Measurements from ENCODE around the gene HIPK2.

Gene HIPK2

DNA sequence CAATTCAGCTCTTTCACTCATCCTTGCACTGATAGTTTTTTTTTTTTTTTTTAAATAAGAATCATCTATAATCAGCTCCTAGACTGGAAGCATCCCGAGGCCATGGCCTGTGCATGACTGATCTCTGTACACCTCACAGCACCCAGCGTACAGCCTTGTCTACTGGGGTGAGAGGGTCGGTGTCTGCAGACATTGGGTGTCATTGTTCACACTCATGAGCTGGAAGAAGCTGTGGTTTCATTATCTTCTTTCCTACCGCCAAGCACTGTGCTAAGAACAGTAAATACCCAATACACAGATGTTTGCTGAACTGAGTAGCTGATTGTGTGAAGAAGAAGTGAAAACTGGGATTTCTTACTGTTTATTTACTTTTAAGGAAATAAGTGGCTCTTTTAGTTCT is 130.7 kb downstream of the HIPK2 start:
- Histone ChIP-seq H3K27ac (no peak overlapping the region), H3K36me3 (ENCODE audit: insufficient read depth, low read length) (no peaks in the 10 kb centered on the region), H3K9me3 (ENCODE audit: low read depth, low read length) (no peaks in the 10 kb centered on the region), H3K9ac (ENCODE audit: insufficient read length) (no peak overlapping the region), H3K4me3 (no peak overlapping the region)
- TF ChIP-seq FOXP2 (optimal IDR thresholded peaks at IDR 0.05; ENCODE audit: control extremely low read depth, extremely low read length, insufficient read depth) (no peak), EZH2 (IDR thresholded peaks at IDR 0.05) (no peak), POLR2AphosphoS5 (IDR thresholded peaks at IDR 0.05; ENCODE audit: borderline replicate concordance, low read depth, low read length) (no peak)
- no peak for DNase-seq (ENCODE audit: low read depth, low spot score)

DNA sequence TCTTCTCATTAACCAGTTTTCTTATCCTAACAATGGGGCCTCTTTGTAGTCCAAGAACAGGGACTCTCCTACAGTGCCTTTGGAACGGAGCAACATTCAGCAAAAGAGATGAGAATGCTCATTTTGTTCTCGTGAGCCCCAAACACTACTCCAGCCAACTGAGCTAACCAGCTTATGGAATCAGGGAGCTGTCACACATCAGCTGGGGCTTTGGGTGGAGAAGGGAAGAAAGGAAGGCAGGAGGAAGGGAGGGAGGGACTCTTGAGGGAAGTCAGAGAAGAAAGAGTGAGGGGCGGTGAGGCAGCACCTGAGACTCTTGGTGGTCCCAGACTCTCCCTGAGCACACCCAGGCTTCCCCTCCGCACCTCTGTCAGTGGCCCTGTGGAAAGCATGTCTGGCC is 131.2 kb downstream of the HIPK2 start:
- no peaks in the 10 kb centered on the region for H3K36me3 ChIP-seq (ENCODE audit: insufficient read depth, low read length)
- no peak overlapping the region for H3K27ac ChIP-seq
- H3K9ac ChIP-seq (ENCODE audit: insufficient read length), result no peak overlapping the region
- no peaks in the 10 kb centered on the region for H3K9me3 ChIP-seq (ENCODE audit: low read depth, low read length)
- no peak overlapping the region for H3K4me3 ChIP-seq
- no peak for DNase-seq (ENCODE audit: low read depth, low spot score)
- TF ChIP-seq FOXP2 (optimal IDR thresholded peaks at IDR 0.05; ENCODE audit: control extremely low read depth, extremely low read length, insufficient read depth) (no peak), POLR2AphosphoS5 (IDR thresholded peaks at IDR 0.05; ENCODE audit: borderline replicate concordance, low read depth, low read length) (no peak), EZH2 (IDR thresholded peaks at IDR 0.05) (no peak)

DNA sequence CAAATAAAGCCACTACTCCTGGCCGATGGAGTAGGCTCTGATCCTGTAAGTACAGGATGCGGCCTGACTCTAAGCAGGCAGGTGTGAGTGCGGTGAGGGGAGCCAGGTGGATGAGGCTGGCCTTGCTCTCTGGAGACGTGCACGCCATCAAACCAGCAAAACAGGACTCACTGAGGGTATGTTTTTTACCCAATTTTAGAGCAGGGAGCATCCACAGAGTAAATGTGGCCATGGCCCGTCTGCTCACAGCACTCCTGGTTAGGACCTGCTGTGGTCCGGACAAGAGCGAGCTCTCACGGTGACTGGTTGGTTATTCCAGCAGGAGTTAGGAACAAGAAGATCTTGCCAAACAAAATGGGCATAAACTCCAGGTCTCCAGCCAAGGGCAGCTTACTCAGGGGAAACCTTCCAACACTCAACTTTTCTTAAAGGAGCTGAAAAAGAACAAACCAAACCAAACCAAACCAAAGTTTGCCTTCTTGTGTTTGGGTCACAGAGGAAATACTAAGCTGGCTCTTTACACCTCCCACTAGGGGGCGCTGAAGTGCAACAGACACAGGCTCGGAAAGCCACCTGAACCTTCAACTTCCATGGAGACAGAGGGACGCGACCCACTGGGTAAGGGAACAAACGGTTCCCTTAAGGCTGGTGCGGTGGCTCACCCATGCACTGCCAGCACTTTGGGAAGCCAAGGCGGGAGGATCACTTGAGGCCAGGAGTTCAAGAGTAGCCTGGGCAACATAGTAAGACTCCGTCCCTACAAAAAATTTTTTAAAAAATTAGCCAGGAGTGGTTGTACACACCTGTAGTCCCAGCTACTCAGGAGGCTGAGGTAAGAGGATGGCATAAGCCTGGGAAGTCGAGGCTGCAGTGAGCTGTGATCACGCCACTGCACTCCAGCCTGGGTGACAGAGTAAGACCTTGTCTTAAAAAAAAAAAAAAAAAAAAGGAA is 131.9 kb downstream of the HIPK2 start:
- no peaks in the 10 kb centered on the region for H3K36me3 ChIP-seq (ENCODE audit: insufficient read depth, low read length)
- H3K9me3 ChIP-seq (ENCODE audit: low read depth, low read length), result no peaks in the 10 kb centered on the region
- TF ChIP-seq FOXP2 (optimal IDR thresholded peaks at IDR 0.05; ENCODE audit: control extremely low read depth, extremely low read length, insufficient read depth) (no peak), EZH2 (IDR thresholded peaks at IDR 0.05) (no peak), POLR2AphosphoS5 (IDR thresholded peaks at IDR 0.05; ENCODE audit: borderline replicate concordance, low read depth, low read length) (no peak)
- H3K9ac ChIP-seq (ENCODE audit: insufficient read length), result no peak overlapping the region
- H3K4me3 ChIP-seq, result no peak overlapping the region
- no peak overlapping the region for H3K27ac ChIP-seq
- DNase-seq (ENCODE audit: low read depth, low spot score), result peak; percentile 28

DNA sequence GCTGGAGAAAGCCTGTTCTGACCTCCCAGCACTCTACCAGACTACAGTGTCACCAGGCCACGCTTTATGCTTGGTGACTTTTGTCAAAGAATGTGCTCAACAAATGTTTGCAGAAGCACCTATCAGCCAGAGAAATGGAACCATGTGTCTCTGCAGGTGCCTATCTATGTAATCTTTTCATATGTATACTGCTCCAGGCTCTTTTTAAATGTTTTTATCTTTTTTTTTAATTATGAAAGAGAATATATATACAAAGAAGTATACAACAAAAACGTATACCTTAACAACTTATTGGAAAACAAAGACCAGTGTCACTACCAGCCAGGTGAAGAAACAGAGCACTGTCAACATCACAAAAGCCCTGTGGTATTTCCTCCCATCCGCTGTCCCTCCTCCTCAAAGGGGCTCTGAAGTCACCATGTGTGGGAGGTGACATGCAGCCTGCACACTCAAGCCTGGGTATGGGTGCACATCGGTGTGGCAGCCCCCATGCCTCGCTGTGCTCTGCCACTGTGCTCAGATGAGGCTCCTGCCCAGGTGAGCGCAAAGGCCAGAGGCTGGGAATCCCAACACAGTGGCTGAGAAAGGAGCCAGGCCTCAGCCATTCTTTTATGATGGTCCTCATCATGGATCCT is 133.7 kb downstream of the HIPK2 start:
- no peak overlapping the region for H3K9ac ChIP-seq (ENCODE audit: insufficient read length)
- TF ChIP-seq POLR2AphosphoS5 (IDR thresholded peaks at IDR 0.05; ENCODE audit: borderline replicate concordance, low read depth, low read length) (no peak), EZH2 (IDR thresholded peaks at IDR 0.05) (no peak), FOXP2 (optimal IDR thresholded peaks at IDR 0.05; ENCODE audit: control extremely low read depth, extremely low read length, insufficient read depth) (no peak)
- no peak overlapping the region for H3K27ac ChIP-seq
- H3K4me3 ChIP-seq, result no peak overlapping the region
- H3K9me3 ChIP-seq (ENCODE audit: low read depth, low read length), result no peaks in the 10 kb centered on the region
- no peak for DNase-seq (ENCODE audit: low read depth, low spot score)
- H3K36me3 ChIP-seq (ENCODE audit: insufficient read depth, low read length), result no peaks in the 10 kb centered on the region

DNA sequence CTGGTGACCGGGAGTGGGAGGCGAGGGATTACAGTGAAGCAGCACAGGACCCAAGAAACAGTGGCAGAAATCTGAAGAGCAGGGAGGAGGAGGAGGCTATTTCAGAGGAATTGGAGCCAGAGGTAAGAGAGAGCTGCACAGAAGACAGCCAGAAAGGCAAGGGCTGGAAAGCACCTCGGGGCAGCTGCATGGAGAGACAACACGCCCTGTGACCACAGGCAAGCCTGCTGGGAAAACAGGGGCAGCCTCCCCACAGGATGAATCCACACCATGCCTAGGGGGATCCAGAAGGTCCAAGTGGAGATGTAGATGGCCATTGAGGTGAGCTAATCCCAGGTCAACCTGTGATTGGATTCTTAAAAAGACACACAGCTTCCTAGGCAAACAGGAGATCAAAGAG is 135.5 kb downstream of the HIPK2 start:
- no peaks in the 10 kb centered on the region for H3K36me3 ChIP-seq (ENCODE audit: insufficient read depth, low read length)
- H3K27ac ChIP-seq, result no peak overlapping the region
- no peak for TF ChIP-seq FOXP2 (optimal IDR thresholded peaks at IDR 0.05; ENCODE audit: control extremely low read depth, extremely low read length, insufficient read depth)
- no peak for TF ChIP-seq POLR2AphosphoS5 (IDR thresholded peaks at IDR 0.05; ENCODE audit: borderline replicate concordance, low read depth, low read length)
- no peak for TF ChIP-seq EZH2 (IDR thresholded peaks at IDR 0.05)
- no peak overlapping the region for H3K9ac ChIP-seq (ENCODE audit: insufficient read length)
- no peak overlapping the region for H3K4me3 ChIP-seq
- DNase-seq (ENCODE audit: low read depth, low spot score), result no peak
- no peaks in the 10 kb centered on the region for H3K9me3 ChIP-seq (ENCODE audit: low read depth, low read length)

DNA sequence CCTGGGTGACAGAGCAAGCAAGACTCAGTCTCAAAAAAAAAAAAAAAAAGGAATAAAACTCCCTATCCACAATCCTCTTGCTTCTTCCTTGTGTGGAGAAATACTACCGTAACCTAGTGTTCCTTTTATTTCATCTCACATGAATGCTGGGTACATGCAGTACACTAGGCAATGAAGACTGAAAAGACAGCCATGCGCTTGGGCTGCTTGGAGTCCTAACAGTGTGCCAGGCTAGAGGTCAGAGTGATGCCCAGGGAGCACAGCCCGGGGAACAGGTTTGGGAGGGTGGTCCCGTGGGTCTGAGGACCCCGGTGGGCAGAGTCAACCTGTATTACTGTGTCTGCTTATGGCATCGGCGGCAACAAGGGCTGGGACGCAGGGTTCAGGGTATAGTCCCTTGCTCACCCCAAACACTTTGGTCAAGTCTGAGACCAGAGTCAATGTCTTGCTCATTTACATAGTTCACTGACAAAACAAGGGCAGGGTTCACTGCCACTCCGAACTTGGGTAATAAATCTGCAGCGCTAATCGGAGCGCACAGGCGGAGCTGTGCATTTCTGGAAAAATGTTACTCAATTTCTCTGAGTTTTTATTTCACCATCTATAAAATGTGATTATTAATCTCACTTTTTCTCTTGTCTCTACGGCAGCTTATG is 136.3 kb downstream of the HIPK2 start:
- Histone ChIP-seq H3K4me3 (no peak overlapping the region), H3K36me3 (ENCODE audit: insufficient read depth, low read length) (no peaks in the 10 kb centered on the region), H3K9ac (ENCODE audit: insufficient read length) (no peak overlapping the region), H3K27ac (no peak overlapping the region), H3K9me3 (ENCODE audit: low read depth, low read length) (no peaks in the 10 kb centered on the region)
- no peak for TF ChIP-seq FOXP2 (optimal IDR thresholded peaks at IDR 0.05; ENCODE audit: control extremely low read depth, extremely low read length, insufficient read depth)
- no peak for TF ChIP-seq POLR2AphosphoS5 (IDR thresholded peaks at IDR 0.05; ENCODE audit: borderline replicate concordance, low read depth, low read length)
- TF ChIP-seq EZH2 (IDR thresholded peaks at IDR 0.05), result no peak
- no peak for DNase-seq (ENCODE audit: low read depth, low spot score)

DNA sequence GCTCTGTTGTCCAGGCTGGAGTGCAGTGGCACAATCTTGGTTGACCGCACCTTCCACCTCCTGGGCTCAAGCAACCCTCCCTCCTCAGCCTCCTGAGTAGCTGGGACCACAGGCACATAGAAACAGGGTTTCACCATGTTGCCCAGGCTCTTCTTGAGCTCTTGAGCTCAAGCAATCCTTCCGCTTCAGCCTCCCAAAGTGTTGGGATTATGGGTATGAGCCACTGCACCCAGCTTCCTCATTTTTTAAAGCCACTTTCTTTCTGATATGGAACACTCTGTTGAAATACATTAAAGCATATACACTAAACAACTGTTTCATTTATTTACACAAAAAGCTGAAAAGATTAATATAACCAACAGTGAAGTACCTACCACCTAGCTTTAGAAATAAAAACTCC is 137.1 kb downstream of the HIPK2 start:
- H3K4me3 ChIP-seq, result no peak overlapping the region
- no peak for TF ChIP-seq EZH2 (IDR thresholded peaks at IDR 0.05)
- TF ChIP-seq POLR2AphosphoS5 (IDR thresholded peaks at IDR 0.05; ENCODE audit: borderline replicate concordance, low read depth, low read length), result no peak
- TF ChIP-seq FOXP2 (optimal IDR thresholded peaks at IDR 0.05; ENCODE audit: control extremely low read depth, extremely low read length, insufficient read depth), result no peak
- H3K36me3 ChIP-seq (ENCODE audit: insufficient read depth, low read length), result no peaks in the 10 kb centered on the region
- no peak overlapping the region for H3K9ac ChIP-seq (ENCODE audit: insufficient read length)
- no peak for DNase-seq (ENCODE audit: low read depth, low spot score)
- H3K9me3 ChIP-seq (ENCODE audit: low read depth, low read length), result no peaks in the 10 kb centered on the region
- H3K27ac ChIP-seq, result no peak overlapping the region

DNA sequence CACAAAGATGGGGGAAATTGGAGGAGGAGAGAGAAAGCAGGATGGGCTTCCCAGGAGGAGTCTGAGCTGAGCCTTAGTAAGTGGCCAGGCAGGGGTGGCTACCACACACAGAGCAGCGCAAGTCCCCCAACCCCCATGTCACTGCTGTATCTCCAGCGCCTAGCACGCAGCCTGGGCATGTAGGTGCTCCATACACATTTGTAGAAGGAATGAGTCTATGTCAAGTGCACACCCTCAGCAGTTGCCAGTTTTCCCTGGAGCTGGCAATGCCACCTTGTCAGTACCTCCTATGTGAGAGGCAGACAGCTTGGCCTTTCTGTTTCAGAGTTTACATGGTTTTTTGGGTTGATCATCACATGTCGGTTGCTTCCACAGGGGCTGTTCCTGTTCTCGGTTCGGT is 138.2 kb downstream of the HIPK2 start:
- Histone ChIP-seq H3K4me3 (no peak overlapping the region), H3K9me3 (ENCODE audit: low read depth, low read length) (no peaks in the 10 kb centered on the region), H3K36me3 (ENCODE audit: insufficient read depth, low read length) (no peaks in the 10 kb centered on the region), H3K27ac (no peak overlapping the region), H3K9ac (ENCODE audit: insufficient read length) (no peak overlapping the region)
- no peak for TF ChIP-seq POLR2AphosphoS5 (IDR thresholded peaks at IDR 0.05; ENCODE audit: borderline replicate concordance, low read depth, low read length)
- no peak for TF ChIP-seq FOXP2 (optimal IDR thresholded peaks at IDR 0.05; ENCODE audit: control extremely low read depth, extremely low read length, insufficient read depth)
- TF ChIP-seq EZH2 (IDR thresholded peaks at IDR 0.05), result no peak
- no peak for DNase-seq (ENCODE audit: low read depth, low spot score)
